Stimulated activated CD4-positive, alpha-beta T cell treated with anti-CD3 and anti-CD28 coated beads, Interleukin-1b, Interleukin-23, amount 100 ng/mL, for 48 hours (primary cell): ENCODE measurements around the gene IDI1.

ENCODE experiments used
- DNase-seq: peaks from one replicate; pipeline ENCODE4 v3.0.0-alpha.2; 2020

IDI1 gene

DNA sequence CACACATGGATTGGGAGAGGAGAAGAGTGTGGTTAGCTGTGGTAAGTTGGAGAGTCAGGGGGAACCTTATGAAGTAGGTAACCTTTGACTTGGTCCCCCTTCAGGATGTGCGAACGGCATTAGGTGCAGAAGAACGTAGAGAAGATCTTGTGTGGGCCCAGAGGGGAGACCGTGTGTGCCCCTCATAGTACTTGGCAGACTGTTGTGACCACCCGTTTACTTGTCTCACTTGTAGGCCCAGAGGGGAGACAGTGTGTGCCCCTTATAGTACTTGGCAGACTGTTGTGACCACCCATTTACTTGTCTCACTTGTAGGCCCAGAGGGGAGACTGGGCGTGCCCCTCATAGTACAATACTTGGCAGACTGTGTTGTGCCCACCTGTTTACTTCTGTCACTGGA is 58.1 kb downstream of the IDI1 start:
- DNase-seq: no peak
